ENCODE results near the gene OR10A4. TPM values are rescaled to one million over a fixed set of nuclear protein-coding genes. Genes with fewer than 3 reads are reported as not detected.

OR10A4 gene
- total RNA-seq, 2 donors from 2014 or later = not detected

DNA sequence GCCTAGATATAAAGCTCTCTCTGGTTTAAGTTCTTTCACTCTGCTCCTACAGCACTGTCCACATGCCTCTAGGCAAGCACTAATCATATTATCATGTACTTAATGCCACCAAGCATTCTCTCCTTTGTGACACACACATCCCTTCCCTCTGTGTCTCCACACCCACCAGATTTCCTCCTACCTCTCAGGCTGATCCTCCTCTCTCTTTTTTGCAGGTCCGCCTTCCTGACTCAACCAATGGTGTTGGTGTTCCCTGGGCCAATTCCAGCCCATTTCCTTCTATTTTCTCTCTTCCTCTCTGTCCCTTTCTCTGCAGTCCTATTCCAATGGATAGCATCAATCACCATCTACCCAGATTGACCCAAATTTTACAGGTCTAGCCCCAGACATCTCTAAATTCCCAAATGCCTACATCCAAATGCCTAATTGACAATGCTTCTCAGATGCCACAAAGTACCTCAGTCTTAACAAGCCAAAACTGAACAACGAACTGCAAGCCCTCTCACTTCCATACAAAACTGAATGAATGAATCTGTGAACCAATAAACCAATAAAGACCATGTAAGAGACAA lies 49.3 kb downstream of the OR10A4 start:
- intact Hi-C loops (cut with DNase I) = no loop called here
- H3K27ac ChIP-seq = peak overlapping the region; percentile 55 to 69
- no peaks in the 10 kb centered on the region for H3K4me1 ChIP-seq (replicated peaks)
- WGBS = 66% methylated on average over 2 of the region's 2 CpGs
- DNase-seq (ENCODE audit: low spot score) = no peak
- TF ChIP-seq, protein P1, sequence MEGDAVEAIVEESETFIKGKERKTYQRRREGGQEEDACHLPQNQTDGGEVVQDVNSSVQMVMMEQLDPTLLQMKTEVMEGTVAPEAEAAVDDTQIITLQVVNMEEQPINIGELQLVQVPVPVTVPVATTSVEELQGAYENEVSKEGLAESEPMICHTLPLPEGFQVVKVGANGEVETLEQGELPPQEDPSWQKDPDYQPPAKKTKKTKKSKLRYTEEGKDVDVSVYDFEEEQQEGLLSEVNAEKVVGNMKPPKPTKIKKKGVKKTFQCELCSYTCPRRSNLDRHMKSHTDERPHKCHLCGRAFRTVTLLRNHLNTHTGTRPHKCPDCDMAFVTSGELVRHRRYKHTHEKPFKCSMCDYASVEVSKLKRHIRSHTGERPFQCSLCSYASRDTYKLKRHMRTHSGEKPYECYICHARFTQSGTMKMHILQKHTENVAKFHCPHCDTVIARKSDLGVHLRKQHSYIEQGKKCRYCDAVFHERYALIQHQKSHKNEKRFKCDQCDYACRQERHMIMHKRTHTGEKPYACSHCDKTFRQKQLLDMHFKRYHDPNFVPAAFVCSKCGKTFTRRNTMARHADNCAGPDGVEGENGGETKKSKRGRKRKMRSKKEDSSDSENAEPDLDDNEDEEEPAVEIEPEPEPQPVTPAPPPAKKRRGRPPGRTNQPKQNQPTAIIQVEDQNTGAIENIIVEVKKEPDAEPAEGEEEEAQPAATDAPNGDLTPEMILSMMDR (IDR thresholded peaks at IDR 0.05) = no peak
- TF ChIP-seq POLR2AphosphoS5 (IDR thresholded peaks at IDR 0.05) = no peak
- TF ChIP-seq POLR2A (IDR thresholded peaks at IDR 0.05) = no peak
- no peaks in the 10 kb centered on the region for H3K27me3 ChIP-seq (replicated peaks; ENCODE audit: insufficient read depth)
- H3K36me3 ChIP-seq = no peaks in the 10 kb centered on the region
- peak overlapping the region; percentile 50 to 51 for H3K4me3 ChIP-seq
- H3K9me3 ChIP-seq = no peaks in the 10 kb centered on the region

DNA sequence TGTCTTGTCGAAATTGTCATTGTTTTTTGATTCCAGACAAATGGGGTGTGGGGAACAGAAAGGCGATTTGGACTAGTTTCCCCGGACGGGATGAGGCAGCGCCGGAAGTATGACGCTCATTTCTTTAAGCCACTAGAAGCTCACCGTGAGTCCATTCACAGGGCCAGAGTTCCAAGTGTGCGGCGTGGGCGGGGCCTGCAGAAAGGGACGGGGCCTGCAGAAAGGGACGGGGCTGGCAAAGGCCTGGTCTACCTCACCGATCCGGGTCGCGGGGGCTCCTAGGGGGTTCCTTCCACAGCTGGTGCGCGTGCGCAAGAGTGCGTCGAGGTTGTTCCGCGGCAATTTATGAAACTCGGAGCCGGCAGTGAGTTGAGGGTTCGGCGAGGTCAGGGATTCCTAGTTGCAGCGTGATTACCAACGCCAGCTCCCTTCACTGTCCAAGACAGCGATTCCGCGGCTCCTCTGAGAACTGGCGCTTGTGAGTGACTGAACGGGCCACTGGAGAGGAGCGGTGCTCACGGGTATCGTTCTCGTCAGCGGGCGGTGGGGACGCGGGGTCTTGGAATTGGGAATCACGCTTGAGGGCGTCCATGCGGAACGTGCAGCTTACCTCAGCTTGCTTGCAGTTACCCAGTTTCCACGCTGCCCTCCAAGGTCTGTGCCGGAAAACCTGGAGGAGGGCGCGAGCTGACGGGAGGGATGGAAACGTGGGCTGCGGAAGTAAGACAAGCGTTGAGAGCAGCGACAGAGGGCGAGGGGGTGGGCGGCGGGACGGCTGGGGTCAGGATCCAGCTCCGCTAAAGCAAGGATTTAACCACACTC lies 50.0 kb downstream of the OR10A4 start, which contains the start of gene ZNF215:
Gene ZNF215, plus strand, starts transcription at position 219 of the 822 bp plus-strand sequence. CDS start 5,847 bp downstream, outside the sequence.
- 2% methylated on average over 61 of the region's 61 CpGs for WGBS
- peak within 1 kb of the TSS; percentile 50 to 51 for H3K4me3 ChIP-seq
- peak within 1 kb of the TSS; percentile 55 to 69 for H3K27ac ChIP-seq

DNA sequence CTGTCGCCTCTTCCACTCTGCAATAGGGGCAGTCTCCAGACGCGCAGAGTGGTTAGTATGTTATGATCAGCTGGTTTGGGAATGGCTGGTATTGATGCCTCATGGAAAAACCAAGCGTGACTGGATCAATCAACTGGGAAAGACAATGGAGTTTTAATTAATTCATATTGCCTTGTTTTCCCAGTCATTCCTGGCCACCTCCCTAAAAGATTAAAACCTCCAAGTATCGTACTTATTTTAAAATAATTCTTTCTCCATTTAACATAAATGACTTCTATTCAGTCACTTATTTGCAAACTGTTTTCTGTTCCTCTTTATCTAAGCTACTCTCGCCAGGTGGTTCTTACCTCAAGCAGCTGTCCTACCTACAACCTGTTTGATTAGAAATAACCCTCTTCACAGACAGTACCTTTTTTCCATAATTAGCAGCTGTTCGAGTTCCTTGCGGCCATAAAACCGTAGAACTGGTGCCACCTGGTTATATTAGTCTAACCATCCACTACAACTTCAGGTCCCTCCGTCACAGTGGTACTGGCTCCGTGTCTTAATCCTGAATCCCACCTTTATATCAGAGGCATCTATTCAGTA lies 50.7 kb downstream of the OR10A4 start:
- H3K27me3 ChIP-seq (replicated peaks; ENCODE audit: insufficient read depth) = no peaks in the 10 kb centered on the region
- peak overlapping the region; percentile 55 to 69 for H3K27ac ChIP-seq

More for the DNA sequence above, 50.0 kb downstream of the OR10A4 start, which contains the start of gene ZNF215:
- H3K36me3 ChIP-seq = no peaks in the 10 kb centered on the region
- DNase-seq (ENCODE audit: low spot score) = peak; percentile 33
- TF ChIP-seq POLR2A (IDR thresholded peaks at IDR 0.05) (no peak), POLR2AphosphoS5 (IDR thresholded peaks at IDR 0.05) (no peak)
- TF ChIP-seq, protein P1 (IDR thresholded peaks at IDR 0.05) = no peak
- no peaks in the 10 kb centered on the region for H3K4me1 ChIP-seq (replicated peaks)
- no peaks in the 10 kb centered on the region for H3K9me3 ChIP-seq
- H3K27me3 ChIP-seq (replicated peaks; ENCODE audit: insufficient read depth) = no peaks in the 10 kb centered on the region
- intact Hi-C loops (cut with DNase I) = no loop called here

More for the DNA sequence above, 50.7 kb downstream of the OR10A4 start:
- H3K4me3 ChIP-seq = peak overlapping the region; percentile 50 to 51
- WGBS = 6% methylated on average over 11 of the region's 11 CpGs
- no peak for DNase-seq (ENCODE audit: low spot score)
- H3K4me1 ChIP-seq (replicated peaks) = no peaks in the 10 kb centered on the region
- H3K9me3 ChIP-seq = no peaks in the 10 kb centered on the region
- TF ChIP-seq, protein P1 (IDR thresholded peaks at IDR 0.05) = no peak
- no peak for TF ChIP-seq POLR2AphosphoS5 (IDR thresholded peaks at IDR 0.05)
- no peak for TF ChIP-seq POLR2A (IDR thresholded peaks at IDR 0.05)
- intact Hi-C loops (cut with DNase I) = no loop called here
- no peaks in the 10 kb centered on the region for H3K36me3 ChIP-seq

Other genes starting within 250 kb of the OR10A4 start
- 10 to 100 TPM; 11.2 to 17.4 TPM for gene DCHS1, start 220.8 kb upstream of the OR10A4 start, total RNA-seq
- 10 to 100 TPM; 18.3 to 44.6 TPM for gene MRPL17, start 193.3 kb upstream of the OR10A4 start, total RNA-seq
- gene OR2AG2, start 104.6 kb upstream of the OR10A4 start, total RNA-seq = under 1 TPM; 0.55 to 0.91 TPM
- not detected for gene OR2AG1, start 93.6 kb upstream of the OR10A4 start, total RNA-seq
- under 1 TPM in 1 of 2 donors, not detected in 1; 0.57 TPM for gene OR6A2, start 76.9 kb upstream of the OR10A4 start, total RNA-seq
- not detected for gene OR10A5, start 30.9 kb upstream of the OR10A4 start, total RNA-seq
- gene OR10A2, start 13.6 kb upstream of the OR10A4 start, total RNA-seq = not detected
- gene OR2D2, start 15.9 kb downstream of the OR10A4 start, total RNA-seq = 1 to 10 TPM in 1 of 2 donors, not detected in 1; 1.2 TPM
- gene OR2D3, start 44.4 kb downstream of the OR10A4 start, total RNA-seq = not detected
- 1 to 10 TPM; 2.5 to 2.6 TPM for gene ZNF215, start 49.8 kb downstream of the OR10A4 start, total RNA-seq
- 1 to 10 TPM; 3.1 to 3.6 TPM for gene ZNF214, start 143.7 kb downstream of the OR10A4 start, total RNA-seq
- gene NLRP14, start 143.9 kb downstream of the OR10A4 start, total RNA-seq = 1 to 10 TPM in 1 of 2 donors, under 1 TPM in 1; 0.27 to 1.1 TPM
- gene RBMXL2, start 212.4 kb downstream of the OR10A4 start, total RNA-seq = 10 to 100 TPM in 1 of 2 donors, not detected in 1; 12.0 TPM